Measurements from ENCODE around the gene BMP6.

BMP6 gene

GRCh38 chr6:7747016-7747415 lies 21.1 kb downstream of the BMP6 start:
- DNase-seq = no peak

DNA sequence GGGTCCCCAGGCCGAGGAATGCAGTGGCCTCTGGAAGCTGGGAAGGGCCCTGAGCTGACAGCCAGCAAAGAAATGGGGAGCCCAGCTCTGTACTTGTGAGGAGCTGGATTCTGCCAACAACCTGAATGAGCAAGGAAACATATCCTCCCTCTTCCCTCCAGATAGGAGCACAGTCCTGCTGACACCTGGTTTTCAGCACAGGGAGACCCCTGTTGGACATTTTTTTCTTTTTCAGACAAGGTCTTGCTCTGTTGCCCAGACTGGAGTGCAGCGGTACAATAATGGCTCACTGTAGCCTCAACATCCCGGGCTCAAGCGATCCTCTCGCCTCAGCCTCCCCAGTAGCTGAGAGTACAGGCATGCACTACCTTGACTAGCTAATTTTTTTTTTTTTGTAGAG lies 21.5 kb downstream of the BMP6 start:
- DNase-seq = no peak

- DNase-seq = no peak
Measured at GRCh38 chr6:7747901-7748504, 22.1 kb downstream of the BMP6 start.

GRCh38 chr6:7749478-7749877 lies 23.6 kb downstream of the BMP6 start:
- DNase-seq = no peak

GRCh38 chr6:7750197-7750596 lies 24.3 kb downstream of the BMP6 start:
- no peak for DNase-seq

DNA sequence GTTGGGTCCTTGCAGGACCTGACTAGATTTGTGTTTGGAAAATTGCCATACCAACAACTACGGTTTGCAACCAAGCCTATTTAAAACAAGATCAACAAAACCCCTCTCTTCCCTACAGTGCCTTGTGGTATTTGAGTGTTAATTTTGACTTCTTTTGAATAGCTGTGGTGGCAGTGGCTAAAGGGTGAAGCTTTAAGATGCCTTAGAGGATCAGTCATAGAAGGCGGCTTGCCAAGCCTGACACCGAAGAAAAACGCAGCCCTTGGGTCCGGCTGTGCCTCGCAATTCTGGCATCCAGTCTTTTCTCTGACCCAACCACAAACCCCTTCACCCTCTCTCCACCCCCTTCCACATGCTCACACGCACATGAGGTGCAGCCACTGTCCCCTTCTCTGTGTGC lies 32.6 kb downstream of the BMP6 start:
- no peak for DNase-seq

GRCh38 chr6:7759320-7759719 lies 33.4 kb downstream of the BMP6 start:
- DNase-seq = no peak

DNA sequence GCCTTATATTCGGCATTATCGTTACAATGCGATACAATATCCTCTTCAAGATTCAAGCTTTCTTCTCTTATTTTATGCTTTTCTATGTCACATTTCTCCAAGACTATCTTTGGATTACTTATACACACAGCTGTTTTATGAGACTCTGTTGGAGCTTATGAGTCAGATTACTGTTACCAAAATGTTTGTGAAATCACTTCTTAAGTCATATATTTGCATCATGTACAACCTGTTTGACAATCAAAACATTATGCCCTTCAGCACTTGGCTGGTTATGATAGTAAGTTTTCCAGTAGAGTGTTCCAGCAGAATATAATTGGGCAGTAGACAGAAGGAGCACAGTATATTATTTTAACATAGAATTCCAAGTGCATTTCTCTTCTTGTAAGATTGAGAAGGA lies 35.2 kb downstream of the BMP6 start:
- DNase-seq = no peak

DNA sequence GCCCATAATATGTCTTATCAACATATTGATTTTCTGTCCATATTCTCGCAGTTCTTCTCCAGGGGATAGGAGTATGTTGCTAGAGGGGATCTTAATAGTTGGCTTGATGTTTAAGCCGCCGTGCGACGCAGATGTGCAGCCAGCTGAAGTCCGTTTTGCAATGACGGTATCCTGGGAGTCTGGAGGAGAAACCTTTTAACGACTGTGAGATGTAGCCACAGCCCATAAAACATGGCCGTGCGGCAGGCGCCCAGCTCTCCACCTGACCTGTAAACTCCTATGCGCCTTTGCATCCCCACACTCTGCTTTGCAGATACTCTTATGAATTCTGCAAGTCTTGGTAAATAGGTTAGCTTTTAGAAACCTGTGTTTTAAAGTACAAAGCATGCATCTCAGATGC lies 36.9 kb downstream of the BMP6 start:
- DNase-seq = no peak

DNA sequence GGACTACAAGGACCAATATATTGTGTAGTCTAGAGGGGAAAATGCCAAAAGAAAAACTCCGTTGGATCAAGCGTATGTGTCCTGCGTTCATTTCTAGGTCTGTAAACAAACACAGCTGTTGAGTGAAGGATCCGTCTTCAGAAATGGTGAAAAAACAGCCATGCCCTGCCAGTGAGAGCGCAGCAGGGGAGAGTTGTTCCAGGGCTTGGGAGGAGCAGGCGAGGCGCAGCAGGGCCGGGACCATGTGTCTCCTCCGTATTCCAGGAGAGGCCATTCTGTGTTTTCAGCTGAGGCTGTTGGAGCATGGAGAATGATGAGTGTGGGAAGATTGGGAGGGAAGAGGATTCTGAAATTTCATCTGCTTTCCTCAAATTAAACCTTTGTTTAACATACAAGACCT lies 38.0 kb downstream of the BMP6 start:
- DNase-seq = no peak

DNA sequence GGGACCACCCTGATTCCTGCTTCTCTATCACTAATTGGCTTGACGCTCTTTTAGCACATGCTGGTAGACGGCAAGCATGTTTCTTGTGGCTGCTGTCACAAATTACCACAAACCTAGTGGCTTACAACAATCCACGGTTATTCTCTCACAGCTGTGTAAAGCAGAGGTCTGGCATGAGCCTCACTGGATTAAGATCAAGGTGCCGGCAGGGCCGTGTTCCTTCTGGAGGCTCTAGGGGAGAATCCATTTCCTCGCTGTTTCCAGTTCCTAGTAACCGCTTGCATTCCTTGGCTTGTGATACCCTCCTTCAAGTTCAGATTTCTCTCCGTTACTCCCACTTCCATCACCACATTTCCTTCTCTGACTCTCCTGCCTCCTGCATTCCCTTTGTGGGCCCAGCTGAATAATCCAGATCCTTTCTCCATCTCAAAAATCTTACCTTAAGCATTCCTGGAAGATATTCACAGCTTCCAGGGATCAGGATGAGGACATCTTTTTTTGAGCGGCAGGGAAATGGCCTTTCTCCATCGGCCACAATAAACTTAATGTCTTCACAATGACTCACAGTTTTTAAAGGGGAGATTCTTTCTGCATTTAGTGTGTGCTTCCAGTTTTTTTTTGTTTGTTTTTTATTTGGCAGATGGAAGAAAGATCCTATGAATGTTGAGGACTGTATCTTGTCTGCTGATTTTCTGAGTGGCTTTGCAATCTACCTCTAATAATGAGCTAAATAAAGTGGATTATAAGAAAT lies 39.9 kb downstream of the BMP6 start:
- no peak for DNase-seq

DNA sequence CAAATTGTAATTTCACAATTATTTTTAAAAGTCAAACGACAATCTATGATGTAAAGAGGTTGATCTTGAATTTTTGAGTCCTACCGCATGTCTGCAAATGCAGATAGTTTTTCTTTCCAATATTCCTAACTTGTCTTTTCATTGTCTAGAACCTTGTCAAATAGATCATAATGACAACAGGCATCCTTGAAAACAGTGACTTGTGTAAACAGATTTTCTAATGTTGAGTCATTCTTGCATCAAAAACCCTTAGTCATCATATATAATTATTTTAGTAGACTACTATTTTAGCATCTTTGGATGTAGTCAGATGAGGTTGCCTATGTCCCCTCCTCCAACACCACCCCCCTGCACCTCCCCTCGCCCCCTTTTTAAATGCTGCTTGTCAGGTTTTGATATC lies 43.8 kb downstream of the BMP6 start:
- no peak for DNase-seq

GRCh38 chr6:7770111-7770510 lies 44.2 kb downstream of the BMP6 start:
- no peak for DNase-seq

GRCh38 chr6:7770601-7771000 lies 44.7 kb downstream of the BMP6 start:
- no peak for DNase-seq

GRCh38 chr6:7773322-7773721 lies 47.4 kb downstream of the BMP6 start:
- DNase-seq = no peak

GRCh38 chr6:7773914-7774313 lies 48.0 kb downstream of the BMP6 start:
- DNase-seq = no peak

GRCh38 chr6:7776509-7776908 lies 50.6 kb downstream of the BMP6 start:
- no peak for DNase-seq

DNA sequence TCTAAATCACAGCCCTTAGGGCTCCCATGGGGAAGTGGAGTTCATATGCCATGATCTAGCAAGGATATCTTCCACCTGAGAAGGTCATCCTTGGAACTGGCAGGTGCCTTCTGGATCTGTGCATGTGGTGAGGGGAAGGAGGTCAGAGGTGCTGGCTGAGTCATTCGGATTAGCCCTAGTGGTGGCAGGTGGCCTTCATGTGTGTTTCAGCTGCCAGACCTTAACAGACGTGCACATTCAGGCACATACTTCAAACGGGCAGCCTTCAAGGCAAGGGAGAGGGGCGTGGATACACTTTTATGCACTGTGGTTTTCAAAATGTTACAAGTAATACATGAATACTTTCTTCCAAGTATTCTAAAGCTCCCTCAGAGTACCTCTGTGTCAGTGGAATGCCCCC lies 51.2 kb downstream of the BMP6 start:
- no peak for DNase-seq

- DNase-seq = no peak
Measured at GRCh38 chr6:7781240-7781639, 55.3 kb downstream of the BMP6 start.

- peak in 1 of 51 donors; percentile 0 for DNase-seq
Measured at GRCh38 chr6:7784248-7784647, 58.3 kb downstream of the BMP6 start.

- DNase-seq = no peak
Measured at GRCh38 chr6:7784706-7785105, 58.8 kb downstream of the BMP6 start.

GRCh38 chr6:7785243-7786035 lies 59.5 kb downstream of the BMP6 start:
- no peak for DNase-seq

DNA sequence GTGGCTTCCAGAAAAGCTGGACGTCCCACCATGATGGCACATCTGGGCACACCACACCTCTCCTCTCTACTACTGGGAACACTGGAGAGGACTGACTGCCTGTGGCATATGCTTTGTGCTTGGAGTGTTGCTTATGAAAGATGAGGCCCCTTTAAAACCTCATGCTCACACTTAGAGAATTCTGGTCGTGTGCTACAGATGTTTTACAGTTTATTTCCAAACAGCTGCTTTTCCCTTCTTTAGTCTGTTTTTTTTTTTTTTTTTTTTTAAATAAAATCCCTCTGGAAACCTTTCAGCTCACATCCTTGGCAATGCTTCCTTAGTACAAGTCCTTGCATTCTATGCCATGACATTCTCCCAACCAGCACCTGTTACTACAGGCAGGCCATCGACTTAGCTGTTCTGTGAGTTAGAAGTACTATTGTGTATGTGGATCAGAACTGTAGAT lies 60.3 kb downstream of the BMP6 start:
- DNase-seq = no peak
